HG03280 (cell line): ENCODE results near the gene GPR85.
"Not testable (repeated sequence)": the region's sequence is repeated elsewhere in the genome, so short reads cannot be mapped to it uniquely, and the experiment has no call there.

Source experiments
- ATAC-seq: cut with Tn5 transposase; IDR thresholded peaks from one replicate; pipeline ENCODE4 v1.9.1; 2021; ENCODE audit warnings: mild to moderate bottlenecking, moderate library complexity; ENCODE audit not compliant: unreplicated experiment

Gene GPR85

GRCh38 chr7:113084496-113085172, 2.0 kb downstream of the GPR85 start:
- ATAC-seq, result no peak

DNA sequence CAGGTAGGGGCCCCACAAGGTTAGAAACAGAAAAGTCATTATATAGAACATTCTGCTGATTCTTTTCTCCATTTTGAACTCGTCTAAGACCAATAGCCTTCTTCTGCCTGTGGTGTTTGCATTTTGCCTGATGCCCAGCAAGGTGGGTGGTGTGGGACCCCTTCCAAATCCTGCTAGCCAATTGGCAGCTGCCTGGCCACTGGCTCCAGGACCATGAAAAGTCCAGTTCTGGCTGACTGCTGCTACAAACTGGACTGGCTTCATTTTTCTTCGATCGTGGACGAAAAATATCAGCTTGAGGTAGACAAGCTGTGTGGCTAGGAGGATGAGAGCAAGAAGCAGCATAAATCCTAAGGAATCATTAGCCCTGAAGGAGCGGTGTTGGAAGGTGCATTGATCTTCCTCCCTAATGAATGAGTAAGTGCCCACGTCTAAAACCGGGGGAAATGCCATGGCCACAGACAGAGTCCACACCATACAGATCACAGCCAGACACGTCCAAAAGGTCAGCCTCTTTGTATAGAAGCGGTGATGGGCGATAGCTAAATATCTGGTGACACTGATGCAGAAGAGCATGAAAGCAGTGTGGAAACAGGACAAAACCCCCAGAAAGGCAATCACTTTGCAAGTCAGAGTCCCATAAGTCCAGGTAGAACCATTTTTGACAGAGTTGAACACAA, 2.7 kb downstream of the GPR85 start:
- no peak for ATAC-seq

DNA sequence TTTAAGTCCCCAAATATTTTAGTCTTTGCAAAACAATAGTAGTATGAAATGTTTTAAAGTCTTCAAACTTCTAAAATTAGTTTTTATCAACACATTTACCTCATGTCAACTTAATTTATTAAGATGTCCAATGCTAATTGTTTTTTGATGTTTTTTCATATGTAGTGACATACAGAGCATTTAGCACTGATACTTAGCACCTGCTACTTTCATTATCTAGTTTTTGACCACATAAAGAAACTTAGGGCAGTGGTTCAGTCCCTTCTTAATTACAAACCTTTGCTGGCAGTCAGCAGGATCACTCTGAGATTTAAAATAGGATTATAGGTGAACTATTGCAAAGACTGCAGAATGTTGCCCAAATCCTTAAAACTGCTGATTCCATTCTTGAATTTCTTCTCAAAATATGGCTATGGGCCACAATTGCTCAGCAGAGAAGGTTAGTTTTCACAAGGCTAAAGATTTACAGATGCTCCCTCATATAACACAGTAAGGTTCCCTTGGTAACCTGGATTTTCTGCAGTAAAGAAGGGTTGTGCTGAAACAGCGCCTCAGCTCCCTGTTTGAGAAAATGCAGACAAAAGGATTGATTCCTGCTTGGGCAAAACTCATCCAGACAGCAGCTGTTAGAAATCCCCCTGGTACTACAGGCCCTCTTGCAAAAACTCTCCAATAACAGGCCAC, 3.4 kb downstream of the GPR85 start:
- ATAC-seq, result peak; percentile 81

- ATAC-seq, result no peak
Measured at GRCh38 chr7:113078331-113078730, 8.3 kb downstream of the GPR85 start.

- no peak for ATAC-seq
Measured at GRCh38 chr7:113076703-113077102, 9.9 kb downstream of the GPR85 start.

DNA sequence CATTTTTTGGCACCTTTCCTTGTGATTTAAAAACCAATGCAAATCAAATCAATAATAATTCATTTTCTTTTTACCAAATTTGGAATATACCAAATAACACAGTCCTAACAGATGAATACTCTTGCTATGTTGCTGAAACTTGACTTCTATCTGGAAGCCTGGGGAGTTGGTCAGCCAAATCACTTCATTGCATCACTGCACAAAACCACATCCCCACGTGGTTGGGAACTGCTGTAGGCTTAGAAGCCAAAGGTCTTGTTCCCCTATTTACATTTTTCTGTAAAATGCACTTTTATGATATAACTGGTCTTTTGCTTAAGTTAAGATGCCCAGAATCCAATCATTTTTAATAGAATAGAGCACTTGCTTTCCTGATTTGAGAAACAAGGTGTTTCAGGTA, 15.2 kb downstream of the GPR85 start:
- ATAC-seq, result no peak

- ATAC-seq, result no peak
Measured at GRCh38 chr7:113062499-113062898, 24.1 kb downstream of the GPR85 start.

DNA sequence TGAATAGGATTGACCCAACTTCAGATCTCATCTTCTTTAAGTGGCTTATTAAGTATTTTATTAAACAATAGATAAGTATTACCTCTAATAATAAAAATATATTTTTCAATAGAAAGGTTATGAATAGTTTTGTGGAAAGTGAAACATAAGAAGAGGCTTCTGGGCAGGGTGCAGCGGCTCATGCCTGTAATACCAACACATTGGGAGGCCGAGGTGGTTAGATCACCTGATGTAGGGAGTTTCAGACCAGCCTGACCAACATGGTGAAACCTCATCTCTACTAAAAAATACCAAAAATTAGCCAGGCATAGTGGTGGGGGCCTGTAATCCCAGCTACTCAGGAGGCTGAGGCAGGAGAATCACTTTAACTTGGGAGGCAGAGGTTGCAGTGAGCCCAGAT, 26.5 kb downstream of the GPR85 start:
- no peak for ATAC-seq

DNA sequence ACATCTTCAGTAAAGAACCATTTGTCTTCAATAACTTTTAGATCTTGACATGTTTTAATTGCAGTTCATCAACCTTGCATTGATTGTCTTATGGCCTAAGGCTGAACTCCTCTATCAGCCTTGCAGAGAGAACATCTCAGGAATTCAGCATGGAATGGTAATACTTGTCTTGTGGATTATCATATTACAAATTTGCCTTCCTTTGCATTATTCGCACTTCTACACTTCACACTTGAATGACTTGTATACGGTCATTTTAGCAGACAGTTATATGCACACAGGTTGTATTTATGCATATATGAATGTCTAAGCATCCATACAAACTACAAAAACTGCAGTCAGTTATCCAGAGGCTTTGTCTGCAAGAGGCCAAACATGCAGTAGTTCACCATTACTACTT, 31.7 kb downstream of the GPR85 start:
- ATAC-seq, result no peak

DNA sequence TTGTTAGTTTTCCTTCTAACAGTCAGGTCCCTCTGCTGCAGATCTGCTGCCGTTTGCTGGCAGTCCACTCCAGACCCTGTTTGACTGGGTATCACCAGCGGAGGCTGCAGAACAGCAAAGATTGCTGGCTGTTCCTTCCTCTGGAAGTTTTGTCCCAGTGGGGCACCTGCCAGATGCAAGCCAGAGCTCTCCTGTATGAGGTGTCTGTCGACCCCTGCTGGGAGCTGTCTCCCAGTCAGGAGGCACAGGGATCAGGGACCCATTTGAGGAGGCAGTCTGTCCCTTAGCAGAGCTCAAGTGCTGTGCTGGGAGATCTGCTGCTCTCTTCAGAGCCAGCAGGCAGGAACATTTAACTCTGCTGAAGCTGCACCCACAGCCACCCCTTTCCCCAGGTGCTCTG, 32.4 kb downstream of the GPR85 start:
- ATAC-seq, result not testable (repeated sequence)

GRCh38 chr7:113049221-113049620, 37.4 kb downstream of the GPR85 start:
- ATAC-seq, result not testable (repeated sequence)

DNA sequence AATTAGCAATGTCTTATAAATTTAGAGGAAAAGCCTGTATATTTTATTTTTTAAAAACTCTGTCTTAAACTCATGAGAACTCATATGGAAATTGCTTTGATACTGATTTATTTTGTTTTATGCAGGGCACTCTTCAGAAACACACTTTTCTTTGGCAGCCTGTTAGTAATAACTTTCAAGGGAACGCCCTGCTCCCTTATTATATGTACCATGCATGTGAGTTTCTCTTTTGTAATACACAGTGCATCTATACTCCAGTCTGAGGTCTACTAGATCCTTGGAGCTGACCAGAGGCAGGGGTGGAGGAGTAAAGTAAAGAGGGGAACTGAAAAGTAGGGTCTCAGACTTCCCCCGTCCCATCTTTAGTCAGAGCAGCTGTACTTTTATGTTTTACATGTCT, 40.2 kb downstream of the GPR85 start:
- ATAC-seq, result no peak

DNA sequence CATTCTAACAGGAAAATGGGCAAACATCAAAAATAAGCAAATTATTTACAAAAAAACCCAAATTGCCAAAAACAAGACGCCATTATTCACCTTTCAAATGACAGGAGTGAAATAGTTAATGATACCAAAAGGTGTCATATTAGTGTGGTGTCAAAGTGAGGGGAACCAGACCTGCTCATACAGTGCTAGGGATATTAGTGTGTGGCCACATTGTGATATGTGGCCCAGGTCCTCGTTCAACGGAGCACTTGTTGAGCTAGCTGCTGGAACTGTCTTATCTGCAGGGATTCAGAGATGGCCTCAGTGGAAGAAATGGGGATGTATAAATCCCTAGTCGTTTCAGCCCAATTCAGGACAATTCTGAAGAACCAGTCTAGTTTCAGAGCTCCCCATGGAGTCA, 41.2 kb downstream of the GPR85 start:
- no peak for ATAC-seq

- ATAC-seq, result no peak
Measured at GRCh38 chr7:113044394-113044793, 42.2 kb downstream of the GPR85 start.

- no peak for ATAC-seq
Measured at GRCh38 chr7:113040849-113041248, 45.8 kb downstream of the GPR85 start.

DNA sequence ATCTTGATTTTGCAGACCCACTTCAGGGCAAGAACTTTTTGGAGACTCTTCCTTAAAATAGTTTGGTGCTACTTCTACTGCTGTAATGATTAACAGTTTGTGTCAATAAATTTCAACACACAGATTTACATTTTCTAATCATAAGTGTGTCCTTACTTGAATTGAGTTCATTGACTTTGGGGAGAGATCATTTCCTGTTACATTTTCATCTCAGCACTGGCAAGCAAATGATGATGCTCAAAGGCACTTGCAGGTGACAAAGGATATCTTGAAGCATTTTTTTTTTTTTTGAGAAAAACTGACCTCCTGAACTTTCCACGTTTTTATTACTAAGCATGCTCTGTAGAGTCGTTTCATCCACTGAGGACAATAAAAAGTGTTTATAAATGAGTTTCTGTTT, 52.7 kb downstream of the GPR85 start:
- no peak for ATAC-seq
